Measurements from ENCODE around the gene SURF1.

DNA sequence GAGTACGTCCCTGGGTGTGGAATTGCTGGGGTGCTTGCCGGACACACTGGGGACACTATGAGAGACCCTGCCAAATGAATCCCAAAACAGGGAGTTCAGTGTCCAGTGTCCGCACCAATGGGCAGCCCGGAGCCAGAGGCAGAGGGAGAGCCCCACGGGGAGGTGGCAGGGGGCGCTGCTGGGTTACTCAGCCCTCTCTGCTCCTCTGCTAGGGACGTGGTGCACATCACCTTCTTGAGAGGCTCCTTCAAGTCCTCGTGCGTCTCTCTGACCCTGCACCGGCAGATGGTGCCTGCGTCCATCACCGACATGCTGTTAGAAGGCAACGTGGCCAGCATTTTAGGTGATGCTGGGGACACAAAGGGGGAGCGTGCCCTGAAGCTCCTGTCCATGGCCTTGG, 40.7 kb upstream of the SURF1 start:
- no peak for TF ChIP-seq EZH2 (IDR thresholded peaks at IDR 0.05)
- no peak for TF ChIP-seq EGR1 (IDR thresholded peaks at IDR 0.05; ENCODE audit: low read depth)
- TF ChIP-seq, protein P1, sequence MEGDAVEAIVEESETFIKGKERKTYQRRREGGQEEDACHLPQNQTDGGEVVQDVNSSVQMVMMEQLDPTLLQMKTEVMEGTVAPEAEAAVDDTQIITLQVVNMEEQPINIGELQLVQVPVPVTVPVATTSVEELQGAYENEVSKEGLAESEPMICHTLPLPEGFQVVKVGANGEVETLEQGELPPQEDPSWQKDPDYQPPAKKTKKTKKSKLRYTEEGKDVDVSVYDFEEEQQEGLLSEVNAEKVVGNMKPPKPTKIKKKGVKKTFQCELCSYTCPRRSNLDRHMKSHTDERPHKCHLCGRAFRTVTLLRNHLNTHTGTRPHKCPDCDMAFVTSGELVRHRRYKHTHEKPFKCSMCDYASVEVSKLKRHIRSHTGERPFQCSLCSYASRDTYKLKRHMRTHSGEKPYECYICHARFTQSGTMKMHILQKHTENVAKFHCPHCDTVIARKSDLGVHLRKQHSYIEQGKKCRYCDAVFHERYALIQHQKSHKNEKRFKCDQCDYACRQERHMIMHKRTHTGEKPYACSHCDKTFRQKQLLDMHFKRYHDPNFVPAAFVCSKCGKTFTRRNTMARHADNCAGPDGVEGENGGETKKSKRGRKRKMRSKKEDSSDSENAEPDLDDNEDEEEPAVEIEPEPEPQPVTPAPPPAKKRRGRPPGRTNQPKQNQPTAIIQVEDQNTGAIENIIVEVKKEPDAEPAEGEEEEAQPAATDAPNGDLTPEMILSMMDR (IDR thresholded peaks at IDR 0.05 in 2 of 3, conservative IDR thresholded peaks at IDR 0.05 in 1 of 3; ENCODE audit: borderline replicate concordance in 1 of 3, insufficient read depth in 1 of 3, low read depth in 2 of 3, low read length in 2 of 3), result peak; percentile 40 to 61 (median 48); a peak in 4 of 6 replicates
- no peak for TF ChIP-seq SP1 (IDR thresholded peaks at IDR 0.05; ENCODE audit: low read depth)
- TF ChIP-seq POLR2A (IDR thresholded peaks at IDR 0.05; ENCODE audit: borderline replicate concordance, extremely low read depth, insufficient read depth, insufficient read length), result no peak
- TF ChIP-seq, protein P2, sequence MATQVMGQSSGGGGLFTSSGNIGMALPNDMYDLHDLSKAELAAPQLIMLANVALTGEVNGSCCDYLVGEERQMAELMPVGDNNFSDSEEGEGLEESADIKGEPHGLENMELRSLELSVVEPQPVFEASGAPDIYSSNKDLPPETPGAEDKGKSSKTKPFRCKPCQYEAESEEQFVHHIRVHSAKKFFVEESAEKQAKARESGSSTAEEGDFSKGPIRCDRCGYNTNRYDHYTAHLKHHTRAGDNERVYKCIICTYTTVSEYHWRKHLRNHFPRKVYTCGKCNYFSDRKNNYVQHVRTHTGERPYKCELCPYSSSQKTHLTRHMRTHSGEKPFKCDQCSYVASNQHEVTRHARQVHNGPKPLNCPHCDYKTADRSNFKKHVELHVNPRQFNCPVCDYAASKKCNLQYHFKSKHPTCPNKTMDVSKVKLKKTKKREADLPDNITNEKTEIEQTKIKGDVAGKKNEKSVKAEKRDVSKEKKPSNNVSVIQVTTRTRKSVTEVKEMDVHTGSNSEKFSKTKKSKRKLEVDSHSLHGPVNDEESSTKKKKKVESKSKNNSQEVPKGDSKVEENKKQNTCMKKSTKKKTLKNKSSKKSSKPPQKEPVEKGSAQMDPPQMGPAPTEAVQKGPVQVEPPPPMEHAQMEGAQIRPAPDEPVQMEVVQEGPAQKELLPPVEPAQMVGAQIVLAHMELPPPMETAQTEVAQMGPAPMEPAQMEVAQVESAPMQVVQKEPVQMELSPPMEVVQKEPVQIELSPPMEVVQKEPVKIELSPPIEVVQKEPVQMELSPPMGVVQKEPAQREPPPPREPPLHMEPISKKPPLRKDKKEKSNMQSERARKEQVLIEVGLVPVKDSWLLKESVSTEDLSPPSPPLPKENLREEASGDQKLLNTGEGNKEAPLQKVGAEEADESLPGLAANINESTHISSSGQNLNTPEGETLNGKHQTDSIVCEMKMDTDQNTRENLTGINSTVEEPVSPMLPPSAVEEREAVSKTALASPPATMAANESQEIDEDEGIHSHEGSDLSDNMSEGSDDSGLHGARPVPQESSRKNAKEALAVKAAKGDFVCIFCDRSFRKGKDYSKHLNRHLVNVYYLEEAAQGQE (IDR thresholded peaks at IDR 0.05; ENCODE audit: low read depth), result no peak

Data from HCT116 (cell line).